ENCODE data around the gene TMEM156.
A peak's percentile ranks its signal among the peaks of the same experiment; 100 is the strongest.
"Not testable (repeated sequence)": the region's sequence is repeated elsewhere in the genome, so short reads cannot be mapped to it uniquely, and the experiment has no call there.

Gene TMEM156

DNA sequence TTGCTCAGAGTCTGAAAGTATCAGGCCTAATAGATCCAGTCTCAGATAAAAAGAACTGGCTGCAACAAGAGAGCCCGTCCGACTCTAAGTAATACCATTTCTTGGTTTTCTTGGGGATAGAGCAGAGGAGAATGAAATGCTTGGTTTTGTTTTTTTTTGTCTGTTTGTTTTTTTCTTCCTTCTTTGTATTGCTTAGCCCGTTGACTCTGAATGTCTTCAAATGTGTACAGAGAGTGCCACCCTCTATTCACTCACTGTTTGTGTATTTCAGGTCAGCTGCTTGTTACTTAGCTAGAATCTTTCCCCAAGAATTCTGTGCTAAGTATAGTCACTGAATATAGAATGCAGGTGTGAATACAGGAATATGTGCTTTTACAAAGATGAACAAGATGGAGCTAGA, 5.7 kb upstream of the TMEM156 start:
- DNase-seq (ENCODE audit: low read depth, low spot score): no peak
- H3K4me3 ChIP-seq (ENCODE audit: low read depth, low read length): no peak overlapping the region
- TF ChIP-seq, protein P1, sequence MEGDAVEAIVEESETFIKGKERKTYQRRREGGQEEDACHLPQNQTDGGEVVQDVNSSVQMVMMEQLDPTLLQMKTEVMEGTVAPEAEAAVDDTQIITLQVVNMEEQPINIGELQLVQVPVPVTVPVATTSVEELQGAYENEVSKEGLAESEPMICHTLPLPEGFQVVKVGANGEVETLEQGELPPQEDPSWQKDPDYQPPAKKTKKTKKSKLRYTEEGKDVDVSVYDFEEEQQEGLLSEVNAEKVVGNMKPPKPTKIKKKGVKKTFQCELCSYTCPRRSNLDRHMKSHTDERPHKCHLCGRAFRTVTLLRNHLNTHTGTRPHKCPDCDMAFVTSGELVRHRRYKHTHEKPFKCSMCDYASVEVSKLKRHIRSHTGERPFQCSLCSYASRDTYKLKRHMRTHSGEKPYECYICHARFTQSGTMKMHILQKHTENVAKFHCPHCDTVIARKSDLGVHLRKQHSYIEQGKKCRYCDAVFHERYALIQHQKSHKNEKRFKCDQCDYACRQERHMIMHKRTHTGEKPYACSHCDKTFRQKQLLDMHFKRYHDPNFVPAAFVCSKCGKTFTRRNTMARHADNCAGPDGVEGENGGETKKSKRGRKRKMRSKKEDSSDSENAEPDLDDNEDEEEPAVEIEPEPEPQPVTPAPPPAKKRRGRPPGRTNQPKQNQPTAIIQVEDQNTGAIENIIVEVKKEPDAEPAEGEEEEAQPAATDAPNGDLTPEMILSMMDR (IDR thresholded peaks at IDR 0.05; ENCODE audit: low read depth, low read length): no peak
- in situ Hi-C loops (cut with HindIII; ENCODE audit: low sequenced_read_pairs): no loop called here

DNA sequence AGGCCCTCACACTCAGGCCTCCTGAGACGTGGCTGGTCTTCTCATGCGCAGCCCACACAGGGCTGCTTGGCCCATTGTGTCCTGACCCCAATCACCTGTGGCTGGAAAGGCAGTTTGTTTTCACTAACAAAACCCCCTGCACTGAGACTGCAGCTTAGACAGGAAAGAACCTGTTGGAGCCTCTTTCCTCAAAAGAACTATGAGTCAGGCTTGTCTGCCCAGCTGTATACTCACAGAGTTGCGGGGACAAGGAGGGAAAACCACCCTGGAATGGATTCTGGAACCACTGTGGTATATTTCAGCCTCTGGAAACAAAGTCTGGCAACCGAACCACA, 5.2 kb upstream of the TMEM156 start:
- in situ Hi-C loops (cut with HindIII; ENCODE audit: low sequenced_read_pairs): no loop called here
- no peak overlapping the region for H3K4me3 ChIP-seq (ENCODE audit: low read depth, low read length)
- DNase-seq (ENCODE audit: low read depth, low spot score): peak; percentile 68
- TF ChIP-seq, protein P1 (IDR thresholded peaks at IDR 0.05; ENCODE audit: low read depth, low read length): no peak

GRCh38 chr4:39036172-39036571, 4.0 kb upstream of the TMEM156 start:
- peak; percentile 82 for DNase-seq (ENCODE audit: low read depth, low spot score)
- TF ChIP-seq, protein P1 (IDR thresholded peaks at IDR 0.05; ENCODE audit: low read depth, low read length): no peak
- in situ Hi-C loops (cut with HindIII; ENCODE audit: low sequenced_read_pairs): no loop called here
- no peak overlapping the region for H3K4me3 ChIP-seq (ENCODE audit: low read depth, low read length)

- DNase-seq (ENCODE audit: low read depth, low spot score); in situ Hi-C loops (cut with HindIII; ENCODE audit: low sequenced_read_pairs): not testable (repeated sequence)
- peak overlapping the region; percentile 16 for H3K4me3 ChIP-seq (ENCODE audit: low read depth, low read length)
Measured at GRCh38 chr4:39031590-39032020, 604 bp downstream of the TMEM156 start.

- TF ChIP-seq, protein P1 (IDR thresholded peaks at IDR 0.05; ENCODE audit: low read depth, low read length): no peak
- in situ Hi-C loops (cut with HindIII; ENCODE audit: low sequenced_read_pairs): no loop called here
- peak overlapping the region; percentile 4 for H3K4me3 ChIP-seq (ENCODE audit: low read depth, low read length)
- DNase-seq (ENCODE audit: low read depth, low spot score): no peak
Measured at GRCh38 chr4:39030725-39031124, 1.5 kb downstream of the TMEM156 start.

DNA sequence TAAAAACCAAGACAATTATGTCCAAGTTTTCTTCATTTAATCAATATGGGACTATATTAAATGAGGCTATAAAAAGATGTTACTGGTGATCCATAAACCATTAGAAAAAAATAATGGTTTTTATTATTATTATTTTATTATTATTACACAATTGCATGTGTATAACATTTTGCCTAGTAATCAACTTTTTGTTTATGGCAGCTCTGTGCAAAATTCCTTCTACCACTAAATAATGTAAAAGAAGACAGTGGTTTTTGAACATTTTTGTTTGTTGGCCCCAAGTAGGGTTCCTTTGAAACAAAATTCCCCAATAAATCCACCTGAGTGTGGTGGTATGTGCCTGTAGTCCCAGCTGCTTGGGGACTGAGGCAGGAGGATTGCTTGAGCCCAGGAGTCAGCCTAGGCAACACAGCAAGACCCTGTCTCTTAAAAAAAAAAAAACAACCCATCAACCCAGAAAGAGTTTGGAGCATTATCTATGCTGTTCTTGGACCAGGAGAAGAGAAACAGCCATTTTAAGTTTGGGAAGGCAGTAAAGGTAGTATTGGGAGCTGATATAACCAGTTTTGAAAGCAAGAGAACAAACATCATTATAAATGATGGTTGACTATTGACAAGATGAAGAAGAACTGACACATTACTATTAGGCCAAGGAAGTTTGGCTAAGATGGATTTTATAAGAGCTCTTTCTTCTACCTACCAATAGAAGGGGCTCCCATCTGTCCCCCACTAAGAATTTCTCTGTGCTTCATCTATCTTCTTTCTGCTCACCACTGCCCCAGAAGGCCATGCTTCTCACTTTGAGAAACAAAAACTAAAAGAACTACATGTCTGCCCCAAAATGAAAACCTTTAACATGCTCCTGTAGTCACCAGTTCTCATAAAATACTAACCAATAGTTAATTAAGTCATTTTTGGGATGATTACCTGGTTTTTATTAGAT, 2.2 kb downstream of the TMEM156 start:
- DNase-seq (ENCODE audit: low read depth, low spot score): no peak
- H3K4me3 ChIP-seq (ENCODE audit: low read depth, low read length): peak overlapping the region; percentile 4
- in situ Hi-C loops (cut with HindIII; ENCODE audit: low sequenced_read_pairs): no loop called here
- TF ChIP-seq, protein P1 (IDR thresholded peaks at IDR 0.05; ENCODE audit: low read depth, low read length): no peak

DNA sequence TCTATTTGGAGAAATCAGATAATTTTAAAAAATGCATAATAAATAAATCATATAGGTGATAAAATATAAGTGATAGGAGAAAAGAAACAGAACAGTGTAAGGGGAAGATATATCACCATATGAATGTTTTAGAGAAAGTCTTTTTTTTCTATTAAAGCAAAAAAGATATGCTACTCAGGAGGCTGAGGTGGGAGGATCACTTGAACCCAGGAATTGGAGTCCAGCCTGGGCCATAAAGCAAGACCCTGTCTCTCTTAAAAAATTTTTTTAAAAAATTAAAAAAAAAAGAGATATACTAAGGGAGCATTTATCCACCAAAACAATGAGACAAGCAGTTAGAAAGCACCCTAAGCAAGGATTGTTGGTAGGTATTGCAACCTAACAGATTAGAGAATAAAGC, 6.1 kb downstream of the TMEM156 start:
- TF ChIP-seq, protein P1 (IDR thresholded peaks at IDR 0.05; ENCODE audit: low read depth, low read length): no peak
- in situ Hi-C loops (cut with HindIII; ENCODE audit: low sequenced_read_pairs): no loop called here
- H3K4me3 ChIP-seq (ENCODE audit: low read depth, low read length): no peak overlapping the region
- DNase-seq (ENCODE audit: low read depth, low spot score): no peak

All from astrocyte of the spinal cord (primary cell).